Superior temporal gyrus (tissue), 1 donor: ENCODE results near the gene GLI3.
"Not testable (repeated sequence)": the region's sequence is repeated elsewhere in the genome, so short reads cannot be mapped to it uniquely, and the experiment has no call there.

Source experiments
- DNase-seq: peaks from one replicate; pipeline ENCODE4 v3.0.0-alpha.2; 2016; ENCODE audit errors: extremely low spot score

The GLI3 gene

GRCh38 chr7:42212541-42213090, 24.4 kb downstream of the GLI3 start:
- no peak for DNase-seq

- DNase-seq: no peak
Observed at GRCh38 chr7:42211938-42212337, 25.1 kb downstream of the GLI3 start.

GRCh38 chr7:42210779-42211178, 26.2 kb downstream of the GLI3 start:
- DNase-seq: no peak

- no peak for DNase-seq
Observed at GRCh38 chr7:42210333-42210732, 26.7 kb downstream of the GLI3 start.

- DNase-seq: not testable (repeated sequence)
Observed at GRCh38 chr7:42209085-42209484, 27.9 kb downstream of the GLI3 start.

- no peak for DNase-seq
Observed at GRCh38 chr7:42208572-42208971, 28.4 kb downstream of the GLI3 start.

- no peak for DNase-seq
Observed at GRCh38 chr7:42207420-42207819, 29.6 kb downstream of the GLI3 start.

GRCh38 chr7:42203336-42203735, 33.7 kb downstream of the GLI3 start:
- no peak for DNase-seq

GRCh38 chr7:42202601-42203000, 34.4 kb downstream of the GLI3 start:
- no peak for DNase-seq

GRCh38 chr7:42198974-42199668, 37.9 kb downstream of the GLI3 start:
- DNase-seq: no peak

- DNase-seq: no peak
Observed at GRCh38 chr7:42198296-42198695, 38.7 kb downstream of the GLI3 start.

GRCh38 chr7:42197451-42197850, 39.6 kb downstream of the GLI3 start:
- no peak for DNase-seq

GRCh38 chr7:42194238-42194637, 42.8 kb downstream of the GLI3 start:
- DNase-seq: no peak

- DNase-seq: no peak
Observed at GRCh38 chr7:42193471-42194129, 43.4 kb downstream of the GLI3 start.

- no peak for DNase-seq
Observed at GRCh38 chr7:42192851-42193461, 44.1 kb downstream of the GLI3 start.

GRCh38 chr7:42192066-42192465, 44.9 kb downstream of the GLI3 start:
- DNase-seq: no peak

- no peak for DNase-seq
Observed at GRCh38 chr7:42189535-42189934, 47.5 kb downstream of the GLI3 start.

- DNase-seq: no peak
Observed at GRCh38 chr7:42186151-42186550, 50.9 kb downstream of the GLI3 start.

GRCh38 chr7:42185726-42186125, 51.3 kb downstream of the GLI3 start:
- DNase-seq: no peak

- no peak for DNase-seq
Observed at GRCh38 chr7:42183547-42183946, 53.5 kb downstream of the GLI3 start.

- no peak for DNase-seq
Observed at GRCh38 chr7:42181566-42181965, 55.4 kb downstream of the GLI3 start.

- DNase-seq: no peak
Observed at GRCh38 chr7:42180806-42181205, 56.2 kb downstream of the GLI3 start.

GRCh38 chr7:42176724-42177101, 60.3 kb downstream of the GLI3 start:
- no peak for DNase-seq
